GM12874 (cell line): ENCODE results near the gene ZNF582.

ENCODE experiments used
- TF ChIP-seq, protein P1 (sequence below): IDR thresholded peaks from 2 replicates; pipeline ENCODE4 v1.5.1; 2011; ENCODE audit warnings: low read depth, mild to moderate bottlenecking, control low read depth, low read length, moderate library complexity; ENCODE audit not compliant: insufficient read depth

Gene ZNF582

DNA sequence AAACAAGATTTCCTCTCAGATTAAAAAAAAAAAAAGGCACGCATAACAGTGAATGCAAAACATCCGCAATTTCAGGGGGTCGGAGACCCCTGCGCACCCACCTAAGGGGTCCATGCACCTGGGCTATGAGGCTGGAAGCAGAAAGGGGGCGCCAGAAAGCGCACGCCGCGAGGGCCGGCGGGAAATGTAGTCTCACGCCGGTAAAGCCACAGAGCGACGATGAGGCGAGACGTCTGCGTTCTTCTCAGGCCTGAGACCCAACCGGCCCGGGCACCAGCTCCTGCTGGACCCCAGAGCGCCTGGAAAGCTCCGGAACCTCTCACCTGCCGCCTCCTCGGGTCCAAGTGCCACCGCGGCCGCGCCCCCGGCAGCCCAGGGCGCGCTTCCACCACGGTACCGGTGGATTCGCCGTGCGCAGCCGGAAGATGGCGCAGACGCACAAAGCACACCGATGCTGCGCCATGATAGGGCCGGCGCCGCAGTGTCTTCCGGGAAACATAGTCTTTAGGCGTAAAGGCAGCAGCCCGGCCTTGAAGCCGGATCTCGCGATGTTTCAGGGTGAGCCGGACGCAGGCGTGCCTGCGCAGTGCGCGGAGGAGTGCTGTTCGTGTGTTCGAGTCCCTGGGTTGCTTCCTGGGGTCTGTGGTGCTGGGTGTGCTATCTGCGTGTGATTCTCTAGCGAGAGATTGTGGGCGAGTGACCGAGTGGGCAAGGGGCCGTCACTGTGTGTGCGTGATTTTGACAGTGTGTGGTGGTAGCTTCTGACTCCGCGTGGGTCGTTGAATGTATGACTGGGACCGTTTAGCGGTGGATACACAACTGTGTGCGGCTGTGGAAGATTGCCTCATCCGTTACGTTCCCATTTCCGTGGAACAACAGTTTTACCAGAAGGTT, at the start of gene ZNF582:
Gene ZNF582, minus strand, starts transcription at position 416 of the 894 bp plus-strand sequence. CDS start 1,782 bp downstream, outside the sequence.
- TF ChIP-seq, protein P1, sequence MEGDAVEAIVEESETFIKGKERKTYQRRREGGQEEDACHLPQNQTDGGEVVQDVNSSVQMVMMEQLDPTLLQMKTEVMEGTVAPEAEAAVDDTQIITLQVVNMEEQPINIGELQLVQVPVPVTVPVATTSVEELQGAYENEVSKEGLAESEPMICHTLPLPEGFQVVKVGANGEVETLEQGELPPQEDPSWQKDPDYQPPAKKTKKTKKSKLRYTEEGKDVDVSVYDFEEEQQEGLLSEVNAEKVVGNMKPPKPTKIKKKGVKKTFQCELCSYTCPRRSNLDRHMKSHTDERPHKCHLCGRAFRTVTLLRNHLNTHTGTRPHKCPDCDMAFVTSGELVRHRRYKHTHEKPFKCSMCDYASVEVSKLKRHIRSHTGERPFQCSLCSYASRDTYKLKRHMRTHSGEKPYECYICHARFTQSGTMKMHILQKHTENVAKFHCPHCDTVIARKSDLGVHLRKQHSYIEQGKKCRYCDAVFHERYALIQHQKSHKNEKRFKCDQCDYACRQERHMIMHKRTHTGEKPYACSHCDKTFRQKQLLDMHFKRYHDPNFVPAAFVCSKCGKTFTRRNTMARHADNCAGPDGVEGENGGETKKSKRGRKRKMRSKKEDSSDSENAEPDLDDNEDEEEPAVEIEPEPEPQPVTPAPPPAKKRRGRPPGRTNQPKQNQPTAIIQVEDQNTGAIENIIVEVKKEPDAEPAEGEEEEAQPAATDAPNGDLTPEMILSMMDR = peak; percentile 81

DNA sequence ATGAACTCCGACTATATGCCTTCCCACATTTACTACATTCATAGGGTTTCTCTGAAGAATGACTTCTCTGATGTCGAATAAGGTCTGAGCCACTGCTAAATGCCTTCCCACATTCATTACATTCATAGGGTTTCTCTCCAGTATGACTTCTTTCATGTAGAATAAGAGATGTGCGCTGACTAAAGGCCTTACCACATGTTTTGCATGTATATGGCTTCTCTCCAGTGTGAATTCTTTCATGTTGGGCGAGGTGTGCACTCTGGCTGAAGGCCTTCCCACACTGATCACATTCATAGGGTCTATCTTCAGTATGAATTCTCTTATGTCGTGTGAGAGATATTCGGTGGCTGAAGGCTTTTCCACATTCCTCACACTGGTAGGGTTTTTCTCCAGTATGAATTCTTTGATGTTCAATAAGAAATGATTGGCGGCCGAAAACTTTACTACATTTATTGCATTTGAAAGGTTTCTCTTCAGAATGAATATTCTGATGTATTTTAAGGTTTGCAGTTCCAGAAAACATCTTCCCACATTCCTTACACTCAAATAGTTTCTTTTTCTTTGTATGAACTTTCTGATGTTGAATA, 48.0 kb upstream of the ZNF582 start:
- TF ChIP-seq, protein P1 = no peak

DNA sequence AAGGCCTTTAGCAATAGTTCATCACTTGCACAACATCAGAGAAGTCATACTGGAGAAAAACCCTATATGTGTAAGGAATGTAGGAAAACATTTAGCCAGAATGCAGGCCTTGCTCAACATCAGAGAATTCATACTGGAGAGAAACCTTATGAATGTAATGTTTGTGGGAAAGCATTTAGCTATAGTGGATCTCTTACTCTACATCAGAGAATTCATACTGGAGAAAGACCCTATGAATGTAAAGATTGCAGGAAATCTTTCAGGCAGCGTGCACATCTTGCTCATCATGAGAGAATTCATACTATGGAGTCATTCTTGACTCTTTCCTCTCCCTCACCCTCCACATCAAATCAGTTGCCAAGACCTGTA, 30.6 kb upstream of the ZNF582 start:
- TF ChIP-seq, protein P1 = no peak

DNA sequence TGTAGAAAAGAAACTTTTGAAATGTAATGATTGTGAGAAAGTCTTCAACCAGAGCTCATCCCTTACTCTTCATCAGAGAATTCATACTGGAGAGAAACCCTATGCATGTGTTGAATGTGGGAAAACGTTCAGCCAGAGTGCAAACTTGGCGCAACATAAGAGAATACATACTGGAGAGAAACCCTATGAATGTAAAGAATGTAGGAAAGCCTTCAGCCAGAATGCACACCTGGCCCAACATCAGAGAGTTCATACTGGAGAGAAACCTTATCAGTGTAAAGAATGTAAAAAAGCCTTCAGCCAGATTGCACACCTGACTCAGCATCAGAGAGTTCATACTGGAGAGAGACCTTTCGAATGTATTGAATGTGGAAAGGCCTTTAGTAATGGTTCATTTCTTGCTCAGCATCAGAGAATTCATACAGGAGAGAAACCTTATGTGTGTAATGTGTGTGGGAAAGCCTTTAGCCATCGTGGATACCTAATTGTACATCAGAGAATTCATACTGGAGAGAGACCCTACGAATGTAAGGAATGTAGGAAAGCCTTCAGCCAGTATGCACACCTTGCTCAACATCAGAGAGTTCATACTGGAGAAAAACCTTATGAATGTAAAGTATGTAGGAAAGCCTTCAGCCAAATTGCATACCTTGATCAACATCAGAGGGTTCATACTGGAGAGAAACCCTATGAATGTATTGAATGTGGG, 30.1 kb upstream of the ZNF582 start:
- TF ChIP-seq, protein P1 = no peak

DNA sequence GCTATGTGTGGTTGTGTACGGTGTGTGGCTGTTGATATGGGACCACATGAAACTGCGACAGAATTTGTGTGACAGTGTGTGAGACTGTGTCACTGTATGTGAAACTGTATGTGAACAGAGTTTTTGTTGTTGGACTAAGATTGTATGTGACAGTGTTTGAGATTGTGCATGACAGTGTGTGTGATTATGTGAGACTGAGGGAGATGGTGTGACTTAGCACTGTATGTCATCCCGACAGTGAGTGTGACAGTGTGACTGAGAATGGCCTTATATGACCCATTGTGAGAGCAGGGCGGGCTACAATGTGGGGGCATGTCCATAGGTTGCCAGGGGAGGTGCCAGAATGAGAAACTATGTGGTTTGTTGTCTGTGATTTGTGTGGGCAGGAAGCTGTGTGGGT, 11.7 kb upstream of the ZNF582 start:
- TF ChIP-seq, protein P1 = no peak

DNA sequence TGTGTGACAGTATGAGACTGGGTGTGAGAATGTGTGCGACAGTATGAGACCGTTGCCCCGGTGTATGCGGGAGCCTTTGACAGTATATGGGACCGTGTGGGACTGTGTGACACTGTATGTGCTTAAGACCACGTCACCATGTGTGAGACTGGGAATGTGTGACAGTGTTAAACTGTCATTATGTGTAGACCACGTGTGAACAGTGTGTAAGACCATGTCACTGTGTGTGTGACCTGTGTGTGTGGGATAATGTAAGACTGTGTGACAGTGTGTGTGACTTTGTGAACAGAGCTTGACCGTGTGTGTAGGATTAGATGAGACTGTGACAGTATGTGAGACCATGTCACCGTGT, 11.3 kb upstream of the ZNF582 start:
- TF ChIP-seq, protein P1 = no peak

DNA sequence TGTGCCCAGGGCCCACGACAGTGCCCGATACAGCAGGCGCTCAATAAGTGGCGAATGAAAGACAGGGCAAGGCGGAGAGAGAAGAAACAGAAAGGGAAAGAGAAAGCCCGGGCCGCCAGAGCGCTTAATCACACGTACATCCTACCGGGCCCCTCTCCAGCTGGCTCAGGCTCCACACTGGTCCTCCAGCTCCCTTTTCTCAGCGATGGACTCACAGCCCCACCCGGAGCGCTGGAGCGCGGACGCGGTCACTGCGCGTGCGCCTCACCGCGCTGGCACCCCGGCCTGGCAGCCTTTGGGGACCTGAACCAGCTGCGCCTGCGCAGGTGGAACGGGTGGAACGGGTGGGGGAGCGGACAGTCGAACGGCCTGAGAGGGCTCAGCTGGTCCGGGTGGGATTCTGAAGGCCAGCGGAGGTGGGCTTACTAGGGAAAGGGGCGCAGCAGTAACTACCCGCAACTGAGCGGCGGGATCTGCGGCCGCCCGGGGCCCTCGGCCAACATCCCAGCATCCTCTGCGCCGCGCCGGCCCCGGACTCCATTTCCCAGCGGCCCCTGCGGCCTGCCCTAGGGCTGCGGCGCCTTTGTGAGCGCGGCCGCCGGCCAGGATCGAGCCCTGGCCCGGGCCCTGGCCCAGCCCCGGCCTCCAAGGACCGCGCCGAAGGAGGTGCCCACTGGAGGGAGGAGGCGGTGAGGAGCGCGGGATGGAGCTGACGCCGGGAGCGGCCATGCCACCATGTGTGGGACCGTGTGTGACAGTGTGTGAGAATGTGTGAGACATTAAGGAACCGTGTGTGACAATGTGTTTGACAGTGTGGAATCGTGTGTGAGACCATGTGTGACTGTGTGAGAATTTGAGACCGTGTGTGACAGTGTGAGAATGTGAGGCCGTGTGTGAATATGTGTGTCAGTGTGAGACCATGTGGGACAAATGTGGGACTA, 10.7 kb upstream of the ZNF582 start, which contains the start of gene ZNF583:
Gene ZNF583, plus strand, starts transcription at position 569 of the 941 bp plus-strand sequence. CDS start 2,783 bp downstream, outside the sequence.
- TF ChIP-seq, protein P1 = no peak
